Panc1 (cell line): ENCODE data around the gene ABAT. TPM values are rescaled to one million over a fixed set of nuclear protein-coding genes. Genes with fewer than 3 reads are reported as not detected.

Experiments
- ATAC-seq: fragments of 200-7000 bp; cut with Tn5 transposase; 2 replicates; pipeline ENCODE4 v1.9.1; 2020; ENCODE audit warnings: mild to moderate bottlenecking, moderate library complexity
- BruUV-seq: library from RNA; stranded (reverse); fragments of 400-500 nt; replicated peaks from 2 replicates; lab custom pipeline; 2021; lab: Mats Ljungman, UMichigan
- CTCF ChIA-PET: fragments of 300-600 bp; sonication (Branson Sonifier 250); formaldehyde crosslinking; loops from one replicate; lab custom pipeline; 2022; ENCODE audit warnings: antibody characterized with exemption; lab: Charles Lee
- POLR2A ChIA-PET: fragments of 300-600 bp; sonication (Branson Sonifier 250); formaldehyde crosslinking; loops from one replicate; lab custom pipeline; 2022; ENCODE audit warnings: antibody characterized with exemption; lab: Charles Lee
- DNase-seq: peaks from one replicate; pipeline ENCODE4 v3.0.0-alpha.2; 2010; ENCODE audit warnings: low read depth, low spot score
- H3K27ac ChIP-seq: 2 replicates; pipeline ENCODE4 v1.5.1; 2011; ENCODE audit warnings: mild to moderate bottlenecking, low read length, inconsistent platforms
- H3K27me3 ChIP-seq: fragments of 200-500 bp; sonication (Bioruptor generic); 2 replicates; pipeline ENCODE4 v1.6.0; 2014; ENCODE audit warnings: low read length, inconsistent platforms; ENCODE audit not compliant: control insufficient read depth, insufficient read depth
- H3K36me3 ChIP-seq: fragments of 200-500 bp; sonication (Bioruptor generic); 2 replicates; pipeline ENCODE4 v1.5.1; 2014; ENCODE audit warnings: inconsistent platforms, mild to moderate bottlenecking, low read length, moderate library complexity; ENCODE audit not compliant: control insufficient read depth, insufficient read depth
- H3K4me1 ChIP-seq: 2 replicates; pipeline ENCODE4 v1.5.1; 2011; ENCODE audit warnings: inconsistent platforms, mild to moderate bottlenecking, low read length, moderate library complexity; ENCODE audit not compliant: control insufficient read depth, insufficient read depth
- H3K4me3 ChIP-seq, 2 experiments: 2 replicates each; pipeline ENCODE4 v1.5.1; 2011 to 2012; ENCODE audit warnings: low read depth in 2 of 2, low read length in 2 of 2, mild to moderate bottlenecking in 2 of 2, inconsistent platforms in 1 of 2, moderate library complexity in 1 of 2
- H3K9me3 ChIP-seq: fragments of 200-500 bp; sonication (Bioruptor generic); 2 replicates; pipeline ENCODE4 v1.5.1; 2014; ENCODE audit warnings: low read depth, mild to moderate bottlenecking, inconsistent platforms, low read length, moderate library complexity; ENCODE audit not compliant: control insufficient read depth, insufficient read depth
- POLR2AphosphoS5 ChIP-seq: IDR thresholded peaks from 2 replicates; pipeline ENCODE4 v1.6.1; 2012; ENCODE audit warnings: mild to moderate bottlenecking, low read depth, low read length, moderate library complexity
- SIN3A ChIP-seq: IDR thresholded peaks from 2 replicates; pipeline ENCODE4 v1.6.1; 2012; ENCODE audit warnings: low read depth, mild to moderate bottlenecking, low read length, moderate library complexity, borderline replicate concordance; ENCODE audit not compliant: insufficient read depth
- TCF7L2 ChIP-seq: IDR thresholded peaks from 2 replicates; pipeline ENCODE4 v1.6.1; 2011; ENCODE audit warnings: mild to moderate bottlenecking, low read depth, low read length, inconsistent platforms
- in situ Hi-C: cut with HindIII; loops from 2 replicates; pipeline ENCODE4 v1.10.0; 2016; ENCODE audit warnings: low sequenced_read_pairs, low pct_unique_long_range_greater_than_20kb
- intact Hi-C: fragments of 100-400 bp; cut with micrococcal nuclease; formaldehyde crosslinking; loops from one replicate; pipeline ENCODE4 v1.10.0; 2022; ENCODE audit not compliant: unreplicated experiment
- total RNA-seq: library from RNA; stranded (reverse); gene quantifications from one replicate; pipeline ENCODE4 v1.2.1, GENCODE V29; 2021; ENCODE audit not compliant: unreplicated experiment
- TF ChIP-seq, protein P1 (sequence below), 2 experiments: IDR thresholded peaks; 2 replicates each; pipeline ENCODE4 v1.6.1; 2011 to 2012; ENCODE audit warnings: low read depth in 2 of 2, control low read depth in 1 of 2, low read length in 1 of 2, mild to moderate bottlenecking in 1 of 2, moderate library complexity in 1 of 2; ENCODE audit not compliant: insufficient read depth in 1 of 2
- TF ChIP-seq, protein P2 (sequence below): fragments of 450-650 bp; IDR thresholded peaks from 2 replicates; pipeline ENCODE4 v1.5.1; 2017; ENCODE audit warnings: mild to moderate bottlenecking

ABAT gene
- total RNA-seq, 1 experiment from 2014 or later = 0.77 TPM

DNA sequence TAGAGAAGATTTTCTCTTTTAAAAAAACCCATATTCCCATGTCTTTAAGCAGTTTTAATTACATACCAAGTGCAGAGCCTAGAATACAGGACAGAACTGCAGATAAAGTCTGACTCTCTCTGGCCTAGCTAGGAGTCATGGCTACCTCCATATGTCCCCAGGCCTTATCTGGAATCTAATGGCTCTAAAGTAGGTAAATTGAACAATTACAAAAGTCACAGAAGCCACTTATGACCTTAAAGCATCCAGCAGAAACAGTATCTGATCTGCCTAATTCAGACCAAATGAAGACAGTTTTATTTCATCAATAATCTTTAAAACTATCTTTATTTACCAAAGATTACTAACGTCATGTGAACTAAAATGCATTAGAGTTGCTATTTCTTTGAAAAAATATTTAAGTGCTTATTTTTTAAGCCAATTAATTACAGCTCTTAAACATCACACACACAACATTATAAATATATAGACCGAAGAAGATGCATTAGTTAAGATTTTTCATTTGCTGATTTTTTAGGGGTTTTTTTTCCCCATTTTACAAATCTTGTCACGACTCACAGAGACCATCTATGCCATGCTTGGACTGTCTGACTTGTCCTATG is 152.0 kb downstream of the ABAT start:
- CTCF ChIA-PET = no interaction called here
- in situ Hi-C loops = no loop called here
- no peak for DNase-seq
- TF ChIP-seq TCF7L2 (no peak), SIN3A (no peak), POLR2AphosphoS5 (no peak)
- TF ChIP-seq, protein P1, sequence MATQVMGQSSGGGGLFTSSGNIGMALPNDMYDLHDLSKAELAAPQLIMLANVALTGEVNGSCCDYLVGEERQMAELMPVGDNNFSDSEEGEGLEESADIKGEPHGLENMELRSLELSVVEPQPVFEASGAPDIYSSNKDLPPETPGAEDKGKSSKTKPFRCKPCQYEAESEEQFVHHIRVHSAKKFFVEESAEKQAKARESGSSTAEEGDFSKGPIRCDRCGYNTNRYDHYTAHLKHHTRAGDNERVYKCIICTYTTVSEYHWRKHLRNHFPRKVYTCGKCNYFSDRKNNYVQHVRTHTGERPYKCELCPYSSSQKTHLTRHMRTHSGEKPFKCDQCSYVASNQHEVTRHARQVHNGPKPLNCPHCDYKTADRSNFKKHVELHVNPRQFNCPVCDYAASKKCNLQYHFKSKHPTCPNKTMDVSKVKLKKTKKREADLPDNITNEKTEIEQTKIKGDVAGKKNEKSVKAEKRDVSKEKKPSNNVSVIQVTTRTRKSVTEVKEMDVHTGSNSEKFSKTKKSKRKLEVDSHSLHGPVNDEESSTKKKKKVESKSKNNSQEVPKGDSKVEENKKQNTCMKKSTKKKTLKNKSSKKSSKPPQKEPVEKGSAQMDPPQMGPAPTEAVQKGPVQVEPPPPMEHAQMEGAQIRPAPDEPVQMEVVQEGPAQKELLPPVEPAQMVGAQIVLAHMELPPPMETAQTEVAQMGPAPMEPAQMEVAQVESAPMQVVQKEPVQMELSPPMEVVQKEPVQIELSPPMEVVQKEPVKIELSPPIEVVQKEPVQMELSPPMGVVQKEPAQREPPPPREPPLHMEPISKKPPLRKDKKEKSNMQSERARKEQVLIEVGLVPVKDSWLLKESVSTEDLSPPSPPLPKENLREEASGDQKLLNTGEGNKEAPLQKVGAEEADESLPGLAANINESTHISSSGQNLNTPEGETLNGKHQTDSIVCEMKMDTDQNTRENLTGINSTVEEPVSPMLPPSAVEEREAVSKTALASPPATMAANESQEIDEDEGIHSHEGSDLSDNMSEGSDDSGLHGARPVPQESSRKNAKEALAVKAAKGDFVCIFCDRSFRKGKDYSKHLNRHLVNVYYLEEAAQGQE (IDR thresholded peaks at IDR 0.05; ENCODE audit: insufficient read depth in 1 of 2, low read depth in 2 of 2, low read length in 1 of 2) = no peak
- TF ChIP-seq, protein P2, sequence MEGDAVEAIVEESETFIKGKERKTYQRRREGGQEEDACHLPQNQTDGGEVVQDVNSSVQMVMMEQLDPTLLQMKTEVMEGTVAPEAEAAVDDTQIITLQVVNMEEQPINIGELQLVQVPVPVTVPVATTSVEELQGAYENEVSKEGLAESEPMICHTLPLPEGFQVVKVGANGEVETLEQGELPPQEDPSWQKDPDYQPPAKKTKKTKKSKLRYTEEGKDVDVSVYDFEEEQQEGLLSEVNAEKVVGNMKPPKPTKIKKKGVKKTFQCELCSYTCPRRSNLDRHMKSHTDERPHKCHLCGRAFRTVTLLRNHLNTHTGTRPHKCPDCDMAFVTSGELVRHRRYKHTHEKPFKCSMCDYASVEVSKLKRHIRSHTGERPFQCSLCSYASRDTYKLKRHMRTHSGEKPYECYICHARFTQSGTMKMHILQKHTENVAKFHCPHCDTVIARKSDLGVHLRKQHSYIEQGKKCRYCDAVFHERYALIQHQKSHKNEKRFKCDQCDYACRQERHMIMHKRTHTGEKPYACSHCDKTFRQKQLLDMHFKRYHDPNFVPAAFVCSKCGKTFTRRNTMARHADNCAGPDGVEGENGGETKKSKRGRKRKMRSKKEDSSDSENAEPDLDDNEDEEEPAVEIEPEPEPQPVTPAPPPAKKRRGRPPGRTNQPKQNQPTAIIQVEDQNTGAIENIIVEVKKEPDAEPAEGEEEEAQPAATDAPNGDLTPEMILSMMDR = no peak
- H3K27me3 ChIP-seq = no peaks in the 10 kb centered on the region
- no peaks in the 10 kb centered on the region for H3K9me3 ChIP-seq
- H3K36me3 ChIP-seq = peaks cover 30% of the 10 kb centered on the region
- H3K4me3 ChIP-seq = no peak overlapping the region
- BruUV-seq = no TSS peak
- H3K27ac ChIP-seq = no peak overlapping the region
- POLR2A ChIA-PET = no interaction called here
- intact Hi-C loops = no loop called here
- ATAC-seq = no peak
- H3K4me1 ChIP-seq = no peaks in the 10 kb centered on the region

DNA sequence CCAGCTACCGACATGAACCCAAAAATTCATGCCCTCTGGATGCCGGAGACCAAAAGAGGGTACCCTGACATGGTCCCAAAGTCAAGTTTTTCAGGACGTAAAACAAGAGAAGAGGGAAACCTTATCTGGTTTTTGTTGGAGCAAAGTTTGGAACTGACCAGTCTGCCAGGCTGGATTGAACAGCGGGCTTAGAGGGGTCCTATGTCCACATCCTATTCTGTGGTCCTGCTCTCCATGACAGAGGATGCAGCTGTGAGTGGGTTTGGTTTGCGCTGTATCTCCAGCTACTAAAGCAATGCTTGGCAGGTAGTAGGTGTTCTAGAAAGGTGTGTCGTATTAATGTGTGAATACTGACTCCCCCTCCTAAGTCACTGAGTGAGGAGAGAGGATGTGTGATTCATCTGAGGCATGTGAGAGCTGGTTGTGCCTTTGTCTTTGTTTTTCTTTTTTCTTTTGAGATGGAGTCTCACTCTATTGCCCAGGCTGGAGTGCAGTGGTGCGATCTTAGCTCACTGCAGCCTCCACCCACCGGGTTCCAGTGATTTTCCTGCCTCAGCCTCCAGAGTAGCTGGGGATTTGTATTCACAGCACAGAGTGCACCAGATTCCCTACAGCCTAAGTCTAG is 154.2 kb downstream of the ABAT start:
- Histone ChIP-seq H3K4me3 (no peak overlapping the region), H3K4me1 (no peaks in the 10 kb centered on the region), H3K27ac (no peak overlapping the region), H3K36me3 (peaks cover 36% of the 10 kb centered on the region), H3K9me3 (no peaks in the 10 kb centered on the region), H3K27me3 (no peaks in the 10 kb centered on the region)
- intact Hi-C loops (no loop called here), in situ Hi-C loops (no loop called here)
- ATAC-seq (no peak), DNase-seq (no peak)
- TF ChIP-seq, protein P2 = no peak
- TF ChIP-seq TCF7L2 = no peak
- TF ChIP-seq, protein P1 (IDR thresholded peaks at IDR 0.05; ENCODE audit: insufficient read depth in 1 of 2, low read depth in 2 of 2, low read length in 1 of 2) = no peak
- no peak for TF ChIP-seq POLR2AphosphoS5
- no peak for TF ChIP-seq SIN3A
- CTCF ChIA-PET = no interaction called here
- no TSS peak for BruUV-seq
- POLR2A ChIA-PET = no interaction called here
